NCI-H1694 treated with DMSO at 0.1 percent for 48 hours (cell line): ENCODE data around the gene GGACT.

ENCODE experiments used
- DNase-seq: peaks from one replicate; lab custom pipeline; 2025; lab: John Stamatoyannopoulos, UW

Gene GGACT

GRCh38 chr13:100513171-100513570, 75.4 kb downstream of the GGACT start:
- DNase-seq, result no peak

DNA sequence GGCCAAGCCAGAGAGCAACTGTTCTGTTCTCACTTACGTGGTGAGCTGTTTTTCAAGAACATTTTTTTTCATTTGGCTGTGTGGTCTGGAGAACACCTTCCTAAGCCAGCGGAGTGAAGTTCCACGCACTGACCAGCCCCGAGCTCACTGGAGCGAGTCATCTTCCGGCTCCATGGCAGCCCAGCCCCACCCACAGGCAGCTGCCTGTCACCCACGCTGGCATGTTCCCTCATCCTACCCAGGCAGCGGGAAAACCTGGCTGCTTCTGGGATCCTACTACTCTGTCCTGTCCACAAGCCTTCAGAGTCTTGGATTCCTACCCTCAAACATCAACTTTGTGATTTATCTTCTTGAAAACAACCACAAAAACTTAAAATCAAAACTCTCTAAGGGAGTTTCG, 76.2 kb downstream of the GGACT start:
- DNase-seq, result no peak

GRCh38 chr13:100511466-100511865, 77.1 kb downstream of the GGACT start:
- no peak for DNase-seq

DNA sequence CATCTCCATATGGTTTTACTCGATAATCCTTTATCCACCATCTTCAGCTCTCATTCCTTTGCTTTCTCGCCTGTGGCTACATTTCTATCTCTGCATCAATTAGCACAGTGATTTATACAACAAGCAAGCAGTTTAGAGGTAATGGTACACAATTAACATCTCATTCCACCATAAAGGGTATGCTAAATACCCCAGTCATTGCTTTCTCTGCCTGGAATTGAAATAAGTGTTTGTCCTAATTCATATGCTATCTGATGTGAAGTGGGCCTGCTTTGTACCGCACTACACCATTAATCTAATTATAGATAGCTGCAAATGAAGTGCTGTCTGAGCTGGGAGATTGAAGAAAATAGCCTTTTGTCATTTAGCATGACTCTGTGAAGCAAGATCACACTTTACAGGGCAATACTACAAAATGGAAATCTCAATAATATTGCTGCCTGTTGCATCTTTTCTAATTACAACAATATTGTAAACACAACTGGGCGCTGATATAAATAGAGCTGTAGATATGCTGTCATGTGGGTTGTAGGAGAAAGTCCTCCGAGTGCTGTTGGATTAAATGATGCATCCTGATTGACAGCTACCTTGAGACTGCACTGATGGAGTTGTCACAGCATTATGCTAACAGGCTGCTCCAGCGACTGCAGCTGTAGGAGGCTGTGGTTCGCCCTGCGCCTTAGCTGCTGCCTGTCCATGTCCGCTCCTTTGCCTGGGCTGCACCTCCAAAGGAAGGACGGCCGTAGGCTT, 78.2 kb downstream of the GGACT start:
- no peak for DNase-seq

- DNase-seq, result no peak
Measured at GRCh38 chr13:100508996-100509395, 79.6 kb downstream of the GGACT start.

DNA sequence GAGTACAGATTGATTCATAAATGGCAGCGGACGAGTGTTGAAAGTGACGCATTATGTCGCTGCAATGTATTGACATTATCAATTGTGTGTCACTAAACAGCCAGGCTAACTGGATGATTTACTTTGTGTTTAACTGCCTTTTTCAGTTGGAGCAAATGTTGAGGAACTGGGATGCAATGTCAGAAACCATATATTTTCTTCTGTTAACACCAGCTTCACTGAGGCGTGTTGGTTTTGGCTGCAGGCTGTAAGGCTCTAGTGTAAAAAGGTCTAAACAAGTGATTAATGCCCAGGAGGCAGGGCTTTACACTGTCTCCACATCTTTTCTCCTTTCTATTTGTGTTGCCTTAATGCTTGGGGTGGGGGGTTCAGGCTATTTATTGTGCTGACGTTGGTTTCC, 80.1 kb downstream of the GGACT start:
- no peak for DNase-seq

- DNase-seq, result no peak
Measured at GRCh38 chr13:100506600-100507422, 81.8 kb downstream of the GGACT start.

GRCh38 chr13:100506154-100506553, 82.4 kb downstream of the GGACT start:
- DNase-seq, result no peak

DNA sequence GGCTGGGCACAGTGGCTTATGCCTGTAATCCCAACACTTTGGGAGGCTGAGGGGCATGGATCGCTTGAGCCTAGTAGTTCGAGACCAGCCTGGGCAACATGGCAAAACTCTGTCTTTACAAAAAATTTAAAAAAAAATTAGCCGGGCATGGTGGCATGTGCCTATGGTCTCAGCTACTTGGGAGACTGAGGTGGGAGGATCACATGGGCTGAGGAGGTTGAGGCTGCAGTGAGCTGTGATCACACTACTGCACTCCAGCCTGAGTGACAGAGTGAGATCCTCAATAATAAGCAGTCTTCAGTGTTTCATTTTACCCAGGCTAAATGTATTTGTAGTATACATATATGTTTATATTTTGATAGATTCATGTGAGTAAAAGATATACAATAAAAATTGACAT, 85.0 kb downstream of the GGACT start:
- DNase-seq, result no peak

DNA sequence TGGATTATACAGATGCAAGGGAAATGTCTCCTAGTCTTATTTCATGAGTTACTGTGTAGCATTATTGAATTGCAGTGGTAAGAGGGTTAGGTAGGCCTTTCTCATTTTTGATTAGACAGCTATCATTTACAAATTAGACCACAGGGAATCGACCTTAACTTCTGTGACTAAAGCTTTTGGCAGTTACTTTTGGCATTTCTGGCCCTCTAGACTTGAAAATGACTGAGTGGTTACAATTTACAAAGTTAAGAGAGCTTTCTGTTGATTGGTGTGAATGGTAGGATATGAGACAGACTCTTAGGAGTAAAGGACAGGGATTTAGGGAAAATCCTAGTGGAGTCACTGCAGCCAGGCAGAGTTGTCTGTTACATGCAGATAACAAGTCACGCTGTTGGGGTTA, 86.1 kb downstream of the GGACT start:
- DNase-seq, result no peak

GRCh38 chr13:100497389-100497788, 91.2 kb downstream of the GGACT start:
- DNase-seq, result no peak

GRCh38 chr13:100495455-100495854, 93.1 kb downstream of the GGACT start:
- peak; percentile 28 for DNase-seq

GRCh38 chr13:100493418-100493817, 95.2 kb downstream of the GGACT start:
- DNase-seq, result no peak

DNA sequence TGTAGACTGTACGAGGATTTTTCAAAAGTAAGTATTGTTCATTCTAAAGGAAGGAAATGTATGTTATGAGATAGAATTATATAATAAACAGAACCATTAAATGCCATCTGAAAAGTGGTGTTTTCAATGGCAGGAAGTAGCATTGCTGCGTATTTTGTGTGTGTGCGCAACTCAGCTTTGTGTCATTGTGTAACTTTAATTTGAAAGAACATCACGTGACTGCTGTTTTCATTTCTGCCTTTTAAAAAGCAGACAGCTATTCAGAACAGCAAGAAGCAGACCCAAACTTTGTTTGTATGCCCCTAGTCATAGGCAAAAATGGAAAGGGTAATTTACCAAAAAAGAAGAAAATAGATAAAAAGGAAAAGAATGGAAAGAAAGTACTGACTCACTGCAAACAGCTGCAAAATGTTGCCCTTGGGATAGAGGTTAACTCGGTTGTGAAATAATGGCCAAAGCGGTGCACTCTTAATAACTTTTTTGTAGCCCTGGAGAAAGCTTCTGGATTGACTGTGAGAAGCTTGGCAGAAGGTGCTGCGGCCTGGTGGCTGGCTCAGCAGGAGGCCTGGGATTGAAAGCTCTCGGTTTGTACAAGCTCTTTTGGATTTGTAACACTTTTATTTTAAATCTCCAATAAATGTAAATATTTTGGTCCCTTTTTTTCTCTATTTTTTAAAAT, 97.3 kb downstream of the GGACT start:
- no peak for DNase-seq

DNA sequence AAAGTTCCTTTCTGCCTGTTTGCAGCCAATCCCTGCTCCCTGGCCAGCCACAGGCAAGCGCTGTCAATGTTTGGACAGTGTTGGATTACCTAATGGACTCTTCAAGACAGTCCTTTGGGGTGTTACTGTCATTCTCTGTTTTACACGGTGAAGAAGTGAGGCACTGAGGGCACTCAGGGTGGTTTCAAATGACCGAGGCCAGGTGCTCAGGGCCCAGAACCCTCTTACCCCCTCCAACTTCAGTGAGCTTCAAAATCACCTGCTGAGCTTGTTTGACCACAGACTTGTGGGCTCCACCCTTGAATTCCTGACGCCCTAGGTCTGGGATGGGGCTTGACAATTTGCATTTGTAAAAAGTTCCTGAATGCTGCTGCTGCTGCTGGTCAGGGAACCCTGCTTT, 97.9 kb downstream of the GGACT start:
- DNase-seq, result no peak

DNA sequence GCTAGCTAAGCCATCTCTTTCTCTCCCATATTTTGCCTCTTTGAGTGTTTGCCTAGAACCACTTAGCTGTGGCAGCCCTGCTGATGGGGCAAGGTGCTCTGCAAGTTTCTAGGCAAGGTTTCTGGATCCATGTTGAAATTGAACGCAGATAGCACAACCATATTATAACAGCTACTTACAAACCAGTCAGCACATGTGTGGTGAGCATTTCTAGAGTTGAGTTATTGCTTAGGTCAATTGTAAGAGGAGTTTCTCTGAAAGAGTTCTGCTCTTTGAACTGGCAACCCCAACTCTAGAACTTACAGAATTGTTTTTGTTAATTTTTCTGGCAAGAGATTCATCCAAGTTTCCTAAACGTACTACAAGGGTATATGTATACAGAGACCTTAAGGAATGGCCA, 103.3 kb downstream of the GGACT start:
- DNase-seq, result no peak

GRCh38 chr13:100484702-100485101, 103.9 kb downstream of the GGACT start:
- DNase-seq, result no peak

DNA sequence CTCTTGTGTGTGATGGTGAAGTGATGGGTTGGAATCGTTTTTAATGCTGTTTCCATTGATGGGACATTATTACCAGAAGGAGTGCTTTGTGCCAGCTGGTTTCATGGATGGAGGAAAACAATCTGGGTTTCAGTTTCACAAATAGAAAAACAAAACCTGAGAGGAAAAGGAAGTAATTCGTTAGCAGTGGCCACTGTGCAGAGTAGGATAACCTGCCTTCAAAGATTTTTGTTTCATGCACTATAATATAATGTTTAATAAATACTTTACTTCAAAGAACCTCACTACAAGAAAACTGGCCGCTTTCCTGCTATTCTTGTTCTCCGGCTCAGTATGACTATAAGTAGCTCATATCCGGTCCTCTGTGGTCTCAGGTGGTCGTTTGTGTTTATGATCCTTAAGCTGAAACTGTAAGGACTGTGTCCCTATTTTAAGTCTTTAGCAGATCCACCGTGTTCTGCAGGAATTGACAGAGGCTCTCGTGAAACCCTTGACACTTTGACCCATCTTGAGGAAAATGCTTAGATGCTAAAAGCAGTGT, 104.7 kb downstream of the GGACT start:
- no peak for DNase-seq

DNA sequence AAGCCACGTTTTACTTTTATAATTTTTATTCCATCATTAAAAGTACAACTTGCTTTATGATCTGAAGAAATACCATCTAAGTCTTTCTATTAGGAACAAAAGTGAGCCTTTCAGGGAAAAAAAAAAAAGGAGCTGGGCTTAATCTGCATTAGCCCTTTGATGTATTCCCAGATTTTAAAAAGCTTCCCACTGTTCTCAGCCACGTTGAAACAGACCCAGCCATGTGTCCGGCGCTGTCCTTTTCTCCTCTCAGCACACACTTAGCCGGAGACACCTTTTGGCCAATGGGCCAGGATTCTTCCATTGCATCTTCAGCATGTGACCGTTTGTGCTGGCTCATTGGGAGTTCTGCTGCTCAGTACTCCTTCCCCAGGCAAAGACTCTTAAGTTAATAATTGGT, 105.5 kb downstream of the GGACT start:
- no peak for DNase-seq

DNA sequence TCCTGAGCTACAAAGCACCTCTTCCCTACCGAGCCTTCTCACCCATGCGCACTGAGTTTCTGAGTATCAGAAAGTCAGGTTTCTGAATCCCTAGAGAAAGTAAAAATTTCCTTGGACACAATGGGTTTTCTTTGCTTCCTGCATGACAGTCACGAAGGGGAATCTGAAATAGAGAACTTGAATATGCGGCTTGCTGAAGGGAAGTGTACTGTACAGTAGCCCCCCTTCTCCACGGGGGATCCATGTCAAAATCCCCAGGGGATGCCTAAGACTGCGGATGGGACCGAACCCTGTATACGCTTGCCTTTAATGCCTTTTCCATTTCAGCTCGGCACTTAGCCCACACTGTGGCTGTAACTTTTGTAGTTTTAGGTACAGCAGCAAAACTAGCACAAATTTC, 107.9 kb downstream of the GGACT start:
- no peak for DNase-seq
